ENCODE measurements around the gene SH3BGR. TPM values are rescaled to one million over a fixed set of nuclear protein-coding genes. Genes with fewer than 3 reads are reported as not detected.

SH3BGR gene
- polyA plus RNA-seq, 1 donor (not counting 4 experiments of a cell fraction or from before 2014, with no cell fraction given): 1.4 TPM

GRCh38 chr21:39472786-39473185 is 21.0 kb downstream of the SH3BGR start:
- Histone ChIP-seq H3K4me3 (ENCODE audit: control insufficient read depth in 2 of 3, extremely low read depth in 1 of 3, insufficient read depth in 2 of 3, low read depth in 1 of 3, low read length in 3 of 3) (no peak overlapping the region), H4K20me1 (ENCODE audit: control insufficient read depth, extremely low read depth, insufficient read depth, low read length) (no peaks in the 10 kb centered on the region), H3K27me3 (ENCODE audit: control insufficient read depth, extremely low read depth, insufficient read depth, low read length) (no peaks in the 10 kb centered on the region), H3K36me3 (ENCODE audit: control insufficient read depth in 2 of 2, extremely low read depth in 1 of 2, insufficient read depth in 2 of 2, low read length in 2 of 2) (no peaks in the 10 kb centered on the region), H3K4me1 (ENCODE audit: control insufficient read depth, extremely low read depth, insufficient read depth, low read length) (no peaks in the 10 kb centered on the region), H3K79me2 (ENCODE audit: control insufficient read depth, insufficient read depth, low read length) (no peaks in the 10 kb centered on the region), H3K9ac (ENCODE audit: control insufficient read depth, extremely low read depth, insufficient read depth, low read length) (no peak overlapping the region), H2AFZ (ENCODE audit: control insufficient read depth, low read length) (no peak overlapping the region), H3K4me2 (ENCODE audit: control insufficient read depth, extremely low read depth, insufficient read depth, low read depth, low read length) (no peak overlapping the region), H3K9me3 (ENCODE audit: control insufficient read depth, low read depth, low read length) (no peaks in the 10 kb centered on the region), H3K27ac (ENCODE audit: control insufficient read depth, insufficient read depth, low read length) (no peak overlapping the region), H3K9me1 (ENCODE audit: control insufficient read depth, extremely low read depth, insufficient read depth, low read length) (no peaks in the 10 kb centered on the region)
- FAIRE-seq (no peak), DNase-seq (ENCODE audit: low read depth, low spot score) (no peak)
- dilution Hi-C loops (cut with MboI; ENCODE audit: extremely low pct_ligation_motif_present, low sequenced_read_pairs): no loop called here
- TF ChIP-seq CTCF (optimal IDR thresholded peaks at IDR 0.05 in 1 of 3, IDR thresholded peaks at IDR 0.05 in 1 of 3, conservative IDR thresholded peaks at IDR 0.05 in 1 of 3; ENCODE audit: extremely low read depth in 1 of 3, insufficient read depth in 2 of 3, low read length in 3 of 3) (no peak), EZH2 (IDR thresholded peaks at IDR 0.05; ENCODE audit: low read length) (no peak)

DNA sequence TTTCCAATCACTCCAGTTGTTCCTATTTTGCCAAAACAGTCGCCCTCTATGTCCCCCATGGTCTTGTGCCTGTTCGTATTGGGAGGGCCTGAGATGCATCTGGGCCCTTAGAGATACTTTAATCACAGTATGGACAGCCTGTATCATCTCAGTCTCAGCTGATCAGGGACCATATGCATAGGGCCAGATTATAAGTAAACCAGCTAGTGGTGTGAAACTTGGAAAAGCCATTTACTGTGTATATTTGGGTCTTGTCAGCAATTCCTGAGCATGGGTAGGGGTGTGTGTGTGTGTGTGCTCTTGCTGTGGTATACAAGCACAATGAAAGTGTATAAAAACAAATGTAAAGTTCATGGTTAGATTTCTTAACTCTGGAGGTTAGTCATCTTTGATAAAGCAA is 22.8 kb downstream of the SH3BGR start:
- H3K4me2 ChIP-seq (ENCODE audit: control insufficient read depth, extremely low read depth, insufficient read depth, low read depth, low read length): no peak overlapping the region
- dilution Hi-C loops (cut with MboI; ENCODE audit: extremely low pct_ligation_motif_present, low sequenced_read_pairs): no loop called here
- H3K27me3 ChIP-seq (ENCODE audit: control insufficient read depth, extremely low read depth, insufficient read depth, low read length): no peaks in the 10 kb centered on the region
- no peaks in the 10 kb centered on the region for H3K36me3 ChIP-seq (ENCODE audit: control insufficient read depth in 2 of 2, extremely low read depth in 1 of 2, insufficient read depth in 2 of 2, low read length in 2 of 2)
- no peak overlapping the region for H3K27ac ChIP-seq (ENCODE audit: control insufficient read depth, insufficient read depth, low read length)
- FAIRE-seq: no peak
- no peaks in the 10 kb centered on the region for H3K4me1 ChIP-seq (ENCODE audit: control insufficient read depth, extremely low read depth, insufficient read depth, low read length)
- H2AFZ ChIP-seq (ENCODE audit: control insufficient read depth, low read length): no peak overlapping the region
- no peaks in the 10 kb centered on the region for H4K20me1 ChIP-seq (ENCODE audit: control insufficient read depth, extremely low read depth, insufficient read depth, low read length)
- DNase-seq (ENCODE audit: low read depth, low spot score): no peak
- H3K4me3 ChIP-seq (ENCODE audit: control insufficient read depth in 2 of 3, extremely low read depth in 1 of 3, insufficient read depth in 2 of 3, low read depth in 1 of 3, low read length in 3 of 3): no peak overlapping the region
- no peaks in the 10 kb centered on the region for H3K9me3 ChIP-seq (ENCODE audit: control insufficient read depth, low read depth, low read length)
- no peaks in the 10 kb centered on the region for H3K79me2 ChIP-seq (ENCODE audit: control insufficient read depth, insufficient read depth, low read length)
- no peaks in the 10 kb centered on the region for H3K9me1 ChIP-seq (ENCODE audit: control insufficient read depth, extremely low read depth, insufficient read depth, low read length)
- TF ChIP-seq CTCF (optimal IDR thresholded peaks at IDR 0.05 in 1 of 3, IDR thresholded peaks at IDR 0.05 in 1 of 3, conservative IDR thresholded peaks at IDR 0.05 in 1 of 3; ENCODE audit: extremely low read depth in 1 of 3, insufficient read depth in 2 of 3, low read length in 3 of 3) (no peak), EZH2 (IDR thresholded peaks at IDR 0.05; ENCODE audit: low read length) (no peak)
- H3K9ac ChIP-seq (ENCODE audit: control insufficient read depth, extremely low read depth, insufficient read depth, low read length): no peak overlapping the region
